Neutrophil (primary cell): ENCODE measurements around the gene CLBA1.
"Not testable (repeated sequence)": the region's sequence is repeated elsewhere in the genome, so short reads cannot be mapped to it uniquely, and the experiment has no call there.

Experiments used
- H3K27ac ChIP-seq: fragments of 200-600 bp; sonication (generic); 2 replicates; pipeline ENCODE4 v1.5.1; 2016; ENCODE audit warnings: mild to moderate bottlenecking, moderate library complexity
- H3K27me3 ChIP-seq: fragments of 200-600 bp; sonication (generic); 2 replicates; pipeline ENCODE4 v1.6.0; 2016; ENCODE audit warnings: mild to moderate bottlenecking
- H3K36me3 ChIP-seq: fragments of 200-600 bp; sonication (generic); 2 replicates; pipeline ENCODE4 v1.5.1; 2017
- H3K4me1 ChIP-seq, 2 experiments: fragments of 200-600 bp in 1 of 2; sonication (generic) in 1 of 2; 1 replicate in 1 of 2; 2 replicates in 1 of 2; pipeline versions ENCODE4 v1.5.1 to v1.6.1; 2013 to 2016; ENCODE audit warnings: low read depth in 1 of 2, low read length in 1 of 2, mild to moderate bottlenecking in 1 of 2, moderate library complexity in 1 of 2; ENCODE audit not compliant: control insufficient read depth in 1 of 2, insufficient read depth in 1 of 2
- H3K4me3 ChIP-seq, 2 experiments: fragments of 200-600 bp in 1 of 2; sonication (generic) in 1 of 2; 1 replicate in 1 of 2; 2 replicates in 1 of 2; pipeline ENCODE4 v1.5.1; 2013 to 2016; ENCODE audit warnings: low read depth in 1 of 2, low read length in 1 of 2, mild to moderate bottlenecking in 1 of 2, moderate library complexity in 1 of 2
- H3K9me3 ChIP-seq: fragments of 200-600 bp; sonication (generic); 2 replicates; pipeline ENCODE4 v1.5.1; 2016
- TF ChIP-seq, protein P1 (sequence below): fragments of 200-600 bp; sonication (generic); IDR thresholded peaks from 2 replicates; pipeline ENCODE4 v1.5.1; 2016; ENCODE audit warnings: antibody characterized with exemption

The CLBA1 gene

DNA sequence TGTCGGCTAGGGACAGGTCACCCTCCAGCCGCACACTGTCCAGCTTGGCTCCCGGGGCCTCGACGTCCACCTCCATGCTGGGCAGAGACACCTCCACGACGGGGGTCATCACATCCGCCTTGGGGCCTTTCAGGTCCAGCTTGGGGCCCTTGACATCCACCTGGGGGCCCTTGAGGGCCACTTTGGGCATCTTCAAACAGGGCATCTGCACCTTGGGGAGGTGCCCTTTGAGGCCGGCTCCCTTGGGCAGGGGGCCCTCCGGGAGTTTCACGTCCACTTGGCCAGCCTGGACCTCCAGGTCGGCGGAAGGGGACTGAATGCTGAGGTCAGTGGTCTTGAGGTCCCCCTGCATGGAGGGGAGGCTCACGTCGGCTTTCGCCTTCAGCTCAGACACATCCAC, 43.0 kb upstream of the CLBA1 start:
- Histone ChIP-seq H3K27me3 (peaks cover 29% of the 10 kb centered on the region), H3K4me3 (no peak overlapping the region), H3K36me3 (no peaks in the 10 kb centered on the region), H3K9me3 (no peaks in the 10 kb centered on the region), H3K4me1 (no peaks in the 10 kb centered on the region), H3K27ac (no peak overlapping the region)
- TF ChIP-seq, protein P1, sequence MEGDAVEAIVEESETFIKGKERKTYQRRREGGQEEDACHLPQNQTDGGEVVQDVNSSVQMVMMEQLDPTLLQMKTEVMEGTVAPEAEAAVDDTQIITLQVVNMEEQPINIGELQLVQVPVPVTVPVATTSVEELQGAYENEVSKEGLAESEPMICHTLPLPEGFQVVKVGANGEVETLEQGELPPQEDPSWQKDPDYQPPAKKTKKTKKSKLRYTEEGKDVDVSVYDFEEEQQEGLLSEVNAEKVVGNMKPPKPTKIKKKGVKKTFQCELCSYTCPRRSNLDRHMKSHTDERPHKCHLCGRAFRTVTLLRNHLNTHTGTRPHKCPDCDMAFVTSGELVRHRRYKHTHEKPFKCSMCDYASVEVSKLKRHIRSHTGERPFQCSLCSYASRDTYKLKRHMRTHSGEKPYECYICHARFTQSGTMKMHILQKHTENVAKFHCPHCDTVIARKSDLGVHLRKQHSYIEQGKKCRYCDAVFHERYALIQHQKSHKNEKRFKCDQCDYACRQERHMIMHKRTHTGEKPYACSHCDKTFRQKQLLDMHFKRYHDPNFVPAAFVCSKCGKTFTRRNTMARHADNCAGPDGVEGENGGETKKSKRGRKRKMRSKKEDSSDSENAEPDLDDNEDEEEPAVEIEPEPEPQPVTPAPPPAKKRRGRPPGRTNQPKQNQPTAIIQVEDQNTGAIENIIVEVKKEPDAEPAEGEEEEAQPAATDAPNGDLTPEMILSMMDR = no peak

DNA sequence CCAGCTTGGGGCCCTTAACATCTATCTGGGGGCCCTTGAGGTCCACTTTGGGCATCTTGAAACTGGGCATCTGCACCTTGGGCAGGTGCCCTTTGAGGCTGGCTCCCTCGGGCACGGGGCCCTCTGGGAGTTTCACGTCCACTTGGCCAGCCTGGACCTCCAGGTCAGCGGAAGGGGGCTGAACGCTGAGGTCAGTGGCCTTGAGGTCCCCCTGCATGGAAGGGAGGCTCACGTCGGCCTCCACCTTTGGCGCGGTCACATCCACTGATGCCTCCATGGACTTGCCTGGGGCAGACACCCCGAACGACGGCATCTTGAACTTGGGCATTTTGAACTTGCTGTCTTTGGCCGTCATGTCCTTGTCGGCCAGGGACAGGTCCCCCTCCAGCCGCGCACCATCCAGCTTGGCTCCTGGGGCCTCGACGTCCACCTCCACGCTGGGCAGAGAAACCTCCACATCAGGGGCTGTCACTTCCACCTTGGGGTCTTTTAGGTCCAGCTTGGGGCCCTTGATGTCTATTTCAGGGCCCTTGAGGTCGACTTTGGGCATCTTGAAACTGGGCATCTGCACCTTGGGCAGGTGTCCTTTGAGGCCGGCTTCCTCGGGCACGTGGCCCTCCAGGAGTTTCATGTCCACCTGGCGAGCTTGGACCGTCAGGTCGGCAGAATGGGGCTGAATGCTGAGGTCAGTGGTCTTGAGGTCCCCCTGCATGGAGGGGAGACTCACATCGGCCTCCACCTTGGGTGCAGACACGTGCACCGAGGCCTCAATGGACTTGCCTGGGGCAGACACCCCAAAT, 42.2 kb upstream of the CLBA1 start:
- H3K27me3 ChIP-seq = peaks cover 22% of the 10 kb centered on the region
- H3K4me3 ChIP-seq, H3K27ac ChIP-seq, H3K4me1 ChIP-seq, H3K9me3 ChIP-seq, H3K36me3 ChIP-seq: not testable (repeated sequence)

DNA sequence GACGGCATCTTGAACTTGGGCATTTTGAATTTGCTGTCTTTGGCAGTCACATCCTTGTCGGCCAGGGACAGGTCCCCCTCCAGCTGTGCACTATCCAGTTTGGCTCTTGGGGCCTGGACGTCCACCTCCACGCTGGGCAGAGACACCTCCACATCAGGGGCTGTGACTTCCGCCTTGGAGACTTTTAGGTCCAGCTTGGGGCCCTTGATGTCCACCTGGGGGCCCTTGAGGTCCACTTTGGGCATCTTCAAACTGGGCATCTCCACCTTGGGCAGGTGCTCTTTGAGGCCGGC, 41.6 kb upstream of the CLBA1 start:
- H3K9me3 ChIP-seq, H3K4me1 ChIP-seq, H3K36me3 ChIP-seq, H3K27ac ChIP-seq, H3K4me3 ChIP-seq: not testable (repeated sequence)
- H3K27me3 ChIP-seq = peaks cover 16% of the 10 kb centered on the region

DNA sequence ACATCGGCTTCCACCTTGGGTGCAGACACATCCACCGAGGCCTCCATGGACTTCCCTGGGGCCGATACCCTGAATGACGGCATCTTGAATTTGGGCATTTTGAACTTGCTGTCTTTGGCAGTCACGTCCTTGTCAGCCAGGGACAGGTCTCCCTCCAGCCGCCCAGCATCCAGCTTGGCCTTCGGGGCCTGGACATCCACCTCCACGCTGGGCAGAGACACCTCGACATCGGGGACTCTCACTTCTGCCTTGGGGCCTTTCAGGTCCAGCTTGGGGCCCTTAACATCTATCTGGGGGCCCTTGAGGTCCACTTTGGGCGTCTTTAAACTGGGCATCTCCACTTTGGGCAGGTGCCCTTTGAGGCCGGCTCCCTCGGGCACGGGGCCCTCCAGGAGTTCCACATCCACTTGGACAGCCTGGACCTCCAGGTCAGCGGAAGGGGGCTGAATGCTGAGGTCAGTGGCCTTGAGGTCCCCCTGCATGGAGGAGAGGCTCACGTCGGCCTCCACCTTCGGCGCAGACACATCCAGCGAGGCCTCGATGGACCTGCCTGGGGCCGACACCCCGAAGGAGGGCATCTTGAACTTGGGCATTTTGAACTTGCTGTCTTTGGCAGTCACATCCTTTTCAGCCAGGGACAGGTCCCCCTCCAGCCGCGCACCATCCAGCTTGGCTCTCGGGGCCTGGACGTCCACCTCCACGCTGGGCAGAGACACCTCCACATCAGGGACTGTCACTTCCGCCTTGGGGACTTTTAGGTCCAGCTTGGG, 41.0 kb upstream of the CLBA1 start:
- not testable (repeated sequence) for H3K27me3 ChIP-seq

DNA sequence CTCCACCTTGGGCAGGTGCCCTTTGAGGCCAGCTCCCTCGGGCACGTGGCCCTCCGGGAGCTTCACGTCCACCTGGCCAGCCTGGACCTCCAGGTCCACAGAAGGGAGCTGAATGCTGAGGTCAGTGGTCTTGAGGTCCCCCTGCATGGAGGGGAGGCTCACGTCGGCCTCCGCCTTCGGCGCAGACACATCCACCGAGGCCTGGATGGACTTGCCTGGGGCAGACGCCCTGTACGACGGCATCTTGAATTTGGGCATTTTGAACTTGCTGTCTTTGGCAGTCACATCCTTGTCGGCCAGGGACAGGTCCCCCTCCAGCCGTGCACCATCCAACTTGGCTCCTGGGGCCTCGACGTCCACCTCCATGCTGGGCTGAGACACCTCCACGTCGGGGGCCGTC, 40.3 kb upstream of the CLBA1 start:
- not testable (repeated sequence) for H3K9me3 ChIP-seq, H3K4me3 ChIP-seq, H3K36me3 ChIP-seq, H3K27me3 ChIP-seq, H3K4me1 ChIP-seq, H3K27ac ChIP-seq

More for the DNA sequence above, 41.0 kb upstream of the CLBA1 start:
- not testable (repeated sequence) for H3K9me3 ChIP-seq, H3K27ac ChIP-seq, H3K36me3 ChIP-seq, H3K4me1 ChIP-seq, H3K4me3 ChIP-seq

DNA sequence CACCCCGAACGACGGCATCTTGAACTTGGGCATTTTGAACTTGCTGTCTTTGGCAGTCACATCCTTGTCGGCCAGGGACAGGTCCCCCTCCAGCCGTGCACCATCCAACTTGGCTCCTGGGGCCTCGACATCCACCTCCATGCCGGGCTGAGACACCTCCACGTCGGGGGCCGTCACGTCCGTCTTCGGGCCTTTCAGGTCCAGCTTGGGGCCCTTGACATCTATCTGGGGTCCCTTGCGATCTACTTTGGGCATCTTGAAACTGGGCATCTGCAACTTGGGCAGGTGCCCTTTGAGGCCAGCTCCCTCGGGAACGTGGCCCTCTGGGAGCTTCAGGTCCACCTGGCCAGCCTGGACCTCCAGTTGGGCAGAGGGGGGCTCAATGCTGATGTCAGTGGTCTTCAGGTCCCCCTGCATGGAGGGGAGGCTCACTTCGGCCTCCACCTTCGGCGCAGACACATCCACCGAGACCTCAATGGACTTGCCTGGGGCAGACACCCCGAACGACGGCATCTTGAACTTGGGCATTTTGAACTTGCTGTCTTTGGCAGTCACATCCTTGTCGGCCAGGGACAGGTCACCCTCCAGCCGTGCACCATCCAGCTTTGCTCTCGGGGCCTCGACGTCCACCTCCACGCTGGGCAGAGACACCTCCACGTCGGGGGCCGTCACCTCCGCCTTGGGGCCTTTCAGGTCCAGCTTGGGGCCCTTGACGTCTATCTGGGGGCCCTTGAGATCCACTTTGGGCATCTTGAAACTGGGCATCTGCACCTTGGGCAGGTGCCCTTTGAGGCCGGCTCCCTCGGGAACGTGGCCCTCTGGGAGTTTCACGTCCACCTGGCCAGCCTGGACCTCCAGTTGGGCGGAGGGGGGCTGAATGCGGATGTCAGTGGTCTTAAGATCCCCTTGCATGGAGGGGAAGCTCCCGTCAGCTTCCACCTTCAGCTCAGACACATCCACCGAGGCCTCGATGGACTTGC, 39.3 kb upstream of the CLBA1 start:
- not testable (repeated sequence) for H3K4me1 ChIP-seq, H3K4me3 ChIP-seq, H3K36me3 ChIP-seq, H3K27me3 ChIP-seq, H3K9me3 ChIP-seq, H3K27ac ChIP-seq

DNA sequence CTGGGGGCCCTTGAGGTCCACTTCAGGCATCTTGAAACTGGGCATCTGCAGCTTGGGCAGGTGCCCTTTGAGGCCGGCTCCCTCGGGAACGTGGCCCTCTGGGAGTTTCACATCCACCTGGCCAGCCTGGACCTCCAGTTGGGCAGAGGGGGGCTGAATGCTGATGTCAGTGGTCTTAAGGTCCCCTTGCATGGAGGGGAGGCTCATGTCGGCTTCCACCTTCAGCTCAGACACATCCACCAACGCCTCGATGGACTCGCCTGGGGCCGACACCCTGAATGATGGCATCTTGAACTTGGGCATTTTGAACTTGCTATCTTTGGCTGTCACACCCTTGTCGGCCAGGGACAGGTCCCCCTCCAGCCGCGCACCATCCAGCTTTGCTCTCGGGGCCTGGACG, 38.4 kb upstream of the CLBA1 start:
- H3K27ac ChIP-seq, H3K36me3 ChIP-seq, H3K9me3 ChIP-seq, H3K4me1 ChIP-seq, H3K27me3 ChIP-seq, H3K4me3 ChIP-seq: not testable (repeated sequence)

DNA sequence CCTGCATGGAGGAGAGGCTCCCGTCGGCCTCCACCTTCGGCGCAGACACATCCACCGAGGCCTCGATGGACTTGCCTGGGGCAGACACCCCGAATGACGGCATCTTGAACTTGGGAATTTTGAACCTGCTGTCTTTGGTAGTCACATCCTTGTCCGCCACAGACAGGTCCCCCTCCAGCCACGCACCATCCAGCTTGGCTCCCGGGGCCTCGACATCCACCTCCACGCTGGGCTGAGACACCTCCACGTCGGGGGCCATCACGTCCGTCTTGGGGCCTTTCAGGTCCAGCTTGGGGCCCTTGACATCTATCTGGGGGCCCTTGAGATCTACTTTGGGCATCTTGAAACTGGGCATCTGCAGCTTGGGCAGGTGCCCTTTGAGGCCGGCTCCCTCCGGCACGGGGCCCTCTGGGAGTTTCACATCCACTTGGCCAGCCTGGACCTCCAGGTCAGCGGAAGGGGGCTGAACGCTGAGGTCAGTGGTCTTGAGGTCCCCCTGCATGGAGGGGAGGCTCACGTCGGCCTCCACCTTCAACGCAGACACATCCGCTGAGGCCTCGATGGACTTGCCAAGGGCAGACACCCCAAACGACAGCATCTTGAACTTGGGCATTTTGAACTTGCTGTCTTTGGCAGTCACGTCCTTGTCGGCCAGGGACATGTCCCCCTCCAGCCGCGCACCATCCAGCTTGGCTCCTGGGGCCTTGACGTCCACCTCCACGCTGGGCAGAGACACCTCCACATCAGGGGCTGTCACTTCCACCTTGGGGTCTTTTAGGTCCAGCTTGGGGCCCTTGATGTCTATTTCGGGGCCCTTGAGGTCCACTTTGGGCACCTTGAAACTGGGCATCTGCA, 37.5 kb upstream of the CLBA1 start:
- not testable (repeated sequence) for H3K27ac ChIP-seq, H3K36me3 ChIP-seq

More for the DNA sequence above, 37.5 kb upstream of the CLBA1 start:
- H3K4me1 ChIP-seq, H3K9me3 ChIP-seq, H3K27me3 ChIP-seq, H3K4me3 ChIP-seq: not testable (repeated sequence)
